ENCODE results near the gene NTM.
"Not testable (repeated sequence)": the region's sequence is repeated elsewhere in the genome, so short reads cannot be mapped to it uniquely, and the experiment has no call there.

- TF ChIP-seq POLR2AphosphoS5, POLR2A, SPI1, TAF1, POU2F2 (IDR thresholded peaks at IDR 0.05; ENCODE audit: low read depth, low read length): not testable (repeated sequence)
Observed at GRCh38 chr11:132370114-132370513, 999.7 kb downstream of the NTM start.

All from GM12891 (cell line).